Upper lobe of left lung (tissue), 6 donors: ENCODE measurements around the gene UNC119. TPM values are rescaled to one million over a fixed set of nuclear protein-coding genes. Genes with fewer than 3 reads are reported as not detected.

Source experiments
- ATAC-seq, 2 donors: fragments of 200-7000 bp; cut with Tn5 transposase; one replicate each; pipeline ENCODE4 v1.9.1; 2022; ENCODE audit warnings: mild to moderate bottlenecking in 2 of 2, moderate library complexity in 2 of 2; ENCODE audit not compliant: low FRiP score in 2 of 2
- DNase-seq, 2 donors: peaks; one replicate each; pipeline ENCODE4 v3.0.0-alpha.2; 2019 to 2020
- H3K27ac ChIP-seq, 4 donors: fragments of 200-600 bp; sonication (generic); one replicate each; pipeline ENCODE4 v1.5.1; 2016 to 2019
- H3K27me3 ChIP-seq, 4 donors: fragments of 200-600 bp; sonication (generic); one replicate each; pipeline ENCODE4 v1.5.1; 2017 to 2019
- H3K36me3 ChIP-seq, 4 donors: fragments of 200-600 bp; sonication (generic); one replicate each; pipeline ENCODE4 v1.5.1; 2016 to 2019
- H3K4me1 ChIP-seq, 4 donors: fragments of 200-600 bp; sonication (generic); one replicate each; pipeline ENCODE4 v1.5.1; 2018 to 2019
- H3K4me3 ChIP-seq, 4 donors: fragments of 200-600 bp; sonication (generic); one replicate each; pipeline ENCODE4 v1.5.1; 2017 to 2019; ENCODE audit warnings: mild to moderate bottlenecking in 2 of 4, moderate library complexity in 1 of 4
- H3K9me3 ChIP-seq, 4 donors: fragments of 200-600 bp; sonication (generic); one replicate each; pipeline ENCODE4 v1.5.1; 2018 to 2019
- EP300 ChIP-seq, 4 donors: sonication (generic); formaldehyde crosslinking; IDR thresholded peaks; one replicate each; pipeline ENCODE4 v1.5.1; 2017; ENCODE audit warnings: antibody characterized with exemption in 4 of 4, control low read depth in 2 of 4
- POLR2A ChIP-seq, 4 donors: fragments of 450-650 bp; IDR thresholded peaks; one replicate each; pipeline ENCODE4 v1.5.1; 2016 to 2017; ENCODE audit warnings: antibody characterized with exemption in 4 of 4, mild to moderate bottlenecking in 2 of 4
- POLR2AphosphoS5 ChIP-seq, 2 donors: sonication (generic); formaldehyde crosslinking; IDR thresholded peaks; one replicate each; pipeline ENCODE4 v1.5.1; 2017; ENCODE audit warnings: antibody characterized with exemption in 2 of 2
- WGBS, 2 donors: methylation state at CpG; one replicate each; pipeline ENCODE4 v1.1.5; 2017 to 2018; 5-methylcytosine and 5-hydroxymethylcytosine counted together
- total RNA-seq, 6 donors: library from RNA; depleted of rRNA in 4 of 6; stranded (reverse); fragments of >200 nt in 4 of 6; gene quantifications; one replicate each; pipeline versions ENCODE4 v1.1.0 to v1.2.1, GENCODE V29; 2016 to 2021
- TF ChIP-seq, protein P1 (sequence below), 6 experiments: fragments of 450-650 bp in 4 of 6; fragments of 200-600 bp in 2 of 6; sonication (generic) in 2 of 6; IDR thresholded peaks; one replicate each; pipeline ENCODE4 v1.5.1; 2016 to 2019; ENCODE audit warnings: antibody characterized with exemption in 6 of 6
- donor health status: DM: no; HTN: no; CAD: no; lungs with moderate emphysema.
- donor health status: DM: no; HTN: yes; CAD: no; lungs with severe emphysema.

Gene UNC119
- total RNA-seq, 6 donors from 2014 or later, result 17.0 to 43.0 (median 25.6) TPM

DNA sequence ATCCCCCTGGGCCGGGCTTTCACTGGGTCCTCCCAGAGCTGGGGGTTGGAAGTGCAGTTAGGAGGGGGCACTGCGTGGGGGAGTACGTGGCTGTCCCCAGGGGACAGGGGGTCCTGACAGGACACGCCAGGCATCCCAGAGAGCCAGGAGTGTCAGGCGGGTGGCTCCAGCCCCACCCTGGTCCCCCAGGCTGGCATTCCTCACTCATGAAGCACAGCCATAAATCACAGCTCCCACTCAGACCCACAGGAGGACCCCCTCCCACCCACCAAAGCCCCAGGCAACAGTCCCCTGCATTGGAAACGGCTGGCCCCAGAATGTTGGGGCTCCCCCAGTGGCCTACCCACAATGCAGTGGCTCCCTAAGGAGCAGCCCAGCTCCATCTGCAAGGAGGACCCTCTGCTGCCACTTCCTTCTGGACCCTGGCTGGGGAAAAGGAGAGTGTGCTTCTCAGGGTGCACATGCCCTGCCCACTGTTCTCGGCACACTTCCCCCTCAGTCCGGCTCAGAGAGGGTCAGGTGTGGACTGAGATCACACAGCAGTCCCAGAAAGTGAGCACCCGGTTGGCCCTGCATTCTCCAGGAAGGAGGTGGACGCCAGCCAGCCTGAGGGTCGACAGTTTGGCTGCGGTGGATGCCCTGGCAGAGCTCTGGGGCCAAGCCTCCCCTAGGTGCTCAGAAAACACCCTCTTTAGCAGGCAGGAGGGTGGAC, 53.6 kb downstream of the UNC119 start:
- H3K9me3 ChIP-seq, result no peaks in the 10 kb centered on the region
- no peak overlapping the region for H3K27ac ChIP-seq
- no peak overlapping the region for H3K4me3 ChIP-seq
- no peak for DNase-seq
- TF ChIP-seq POLR2A (IDR thresholded peaks at IDR 0.05), result no peak
- no peak for TF ChIP-seq POLR2AphosphoS5 (IDR thresholded peaks at IDR 0.05)
- no peak for TF ChIP-seq EP300 (IDR thresholded peaks at IDR 0.05)
- TF ChIP-seq, protein P1, sequence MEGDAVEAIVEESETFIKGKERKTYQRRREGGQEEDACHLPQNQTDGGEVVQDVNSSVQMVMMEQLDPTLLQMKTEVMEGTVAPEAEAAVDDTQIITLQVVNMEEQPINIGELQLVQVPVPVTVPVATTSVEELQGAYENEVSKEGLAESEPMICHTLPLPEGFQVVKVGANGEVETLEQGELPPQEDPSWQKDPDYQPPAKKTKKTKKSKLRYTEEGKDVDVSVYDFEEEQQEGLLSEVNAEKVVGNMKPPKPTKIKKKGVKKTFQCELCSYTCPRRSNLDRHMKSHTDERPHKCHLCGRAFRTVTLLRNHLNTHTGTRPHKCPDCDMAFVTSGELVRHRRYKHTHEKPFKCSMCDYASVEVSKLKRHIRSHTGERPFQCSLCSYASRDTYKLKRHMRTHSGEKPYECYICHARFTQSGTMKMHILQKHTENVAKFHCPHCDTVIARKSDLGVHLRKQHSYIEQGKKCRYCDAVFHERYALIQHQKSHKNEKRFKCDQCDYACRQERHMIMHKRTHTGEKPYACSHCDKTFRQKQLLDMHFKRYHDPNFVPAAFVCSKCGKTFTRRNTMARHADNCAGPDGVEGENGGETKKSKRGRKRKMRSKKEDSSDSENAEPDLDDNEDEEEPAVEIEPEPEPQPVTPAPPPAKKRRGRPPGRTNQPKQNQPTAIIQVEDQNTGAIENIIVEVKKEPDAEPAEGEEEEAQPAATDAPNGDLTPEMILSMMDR (IDR thresholded peaks at IDR 0.05), result no peak
- no peaks in the 10 kb centered on the region for H3K27me3 ChIP-seq
- ATAC-seq, result no peak
- H3K4me1 ChIP-seq, result peaks cover 0 to 9% (median 8%) of the 10 kb centered on the region in 4 donors
- 51 to 55% methylated on average over 7 to 11 of the region's 12 CpGs for WGBS, 2 donors
- no peaks in the 10 kb centered on the region for H3K36me3 ChIP-seq

DNA sequence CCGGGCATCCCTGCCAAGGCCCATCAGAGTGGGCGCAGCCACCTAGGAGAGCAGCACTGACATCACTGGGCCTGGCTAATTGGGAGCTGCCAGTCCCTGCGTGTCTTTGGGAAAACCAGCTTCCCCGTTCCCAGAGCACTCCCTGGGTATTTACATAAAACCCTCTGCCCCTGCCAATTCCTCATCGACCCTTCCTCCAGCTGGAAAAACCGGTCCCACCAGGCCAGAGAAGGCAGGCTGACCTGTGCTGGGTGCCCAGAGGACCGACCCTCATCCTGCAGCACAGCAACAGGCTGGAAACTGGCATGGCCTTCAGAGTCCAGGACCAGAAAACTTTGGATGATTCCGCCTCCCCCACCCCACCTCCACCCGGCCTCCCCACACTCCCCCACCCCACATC, 54.5 kb downstream of the UNC119 start:
- Histone ChIP-seq H3K4me3 (no peak overlapping the region), H3K27me3 (no peaks in the 10 kb centered on the region), H3K4me1 (peaks cover 0 to 9% (median 8%) of the 10 kb centered on the region in 4 donors), H3K36me3 (no peaks in the 10 kb centered on the region), H3K9me3 (no peaks in the 10 kb centered on the region), H3K27ac (no peak overlapping the region)
- DNase-seq, result peak in 1 of 2 donors; percentile 54
- WGBS, 2 donors, result 49 to 60% methylated on average over 1 to 9 of the region's 9 CpGs
- TF ChIP-seq, protein P1 (IDR thresholded peaks at IDR 0.05), result no peak
- TF ChIP-seq EP300 (IDR thresholded peaks at IDR 0.05) (no peak), POLR2A (IDR thresholded peaks at IDR 0.05) (no peak), POLR2AphosphoS5 (IDR thresholded peaks at IDR 0.05) (no peak)
- ATAC-seq, result no peak

Other genes with a start within 250 kb of the UNC119 start
- gene TMEM97, start 233.4 kb downstream of the UNC119 start, total RNA-seq, result 10 to 100 TPM; 19.8 to 47.9 (median 37.6) TPM
- gene IFT20, start 217.2 kb downstream of the UNC119 start, total RNA-seq, result 10 to 100 TPM; 28.6 to 60.8 (median 44.3) TPM
- gene TNFAIP1, start 216.9 kb downstream of the UNC119 start, total RNA-seq, result 10 to 100 TPM; 27.2 to 74.3 (median 46.4) TPM
- 10 to 100 TPM; 50.3 to 74.5 (median 60.0) TPM for gene POLDIP2, start 195.1 kb downstream of the UNC119 start, total RNA-seq
- not detected for gene SEBOX, start 187.4 kb downstream of the UNC119 start, total RNA-seq
- gene VTN, start 182.3 kb downstream of the UNC119 start, total RNA-seq, result 1 to 10 TPM in 4 of 6 donors, under 1 TPM in 1, not detected in 1; 0.67 to 6.4 (median 2.3) TPM
- gene SARM1, start 180.9 kb downstream of the UNC119 start, total RNA-seq, result 10 to 100 TPM; 10.3 to 33.5 (median 13.9) TPM
- gene SLC46A1, start 146.4 kb downstream of the UNC119 start, total RNA-seq, result 10 to 100 TPM; 15.0 to 44.0 (median 19.8) TPM
- gene SLC13A2, start 79.0 kb downstream of the UNC119 start, total RNA-seq, result under 1 TPM in 3 of 6 donors, not detected in 3; 0.10 to 0.61 (median 0.14) TPM
- gene FOXN1, start 46.3 kb downstream of the UNC119 start, total RNA-seq, result under 1 TPM in 2 of 6 donors, not detected in 4; 0.07 to 0.54 TPM
- gene PIGS, start 18.9 kb upstream of the UNC119 start, total RNA-seq, result 10 to 100 TPM; 36.7 to 69.6 (median 58.1) TPM
- gene ALDOC, start 24.3 kb upstream of the UNC119 start, total RNA-seq, result 10 to 100 TPM in 5 of 6 donors, 1 to 10 TPM in 1; 6.3 to 19.2 (median 14.2) TPM
- 10 to 100 TPM in 1 of 6 donors, 1 to 10 TPM in 5; 4.4 to 34.6 (median 7.4) TPM for gene SPAG5, start 46.4 kb upstream of the UNC119 start, total RNA-seq
- 10 to 100 TPM in 3 of 6 donors, 1 to 10 TPM in 3; 7.9 to 49.2 (median 11.7) TPM for gene RSKR, start 61.6 kb upstream of the UNC119 start, total RNA-seq
- gene BLTP2, start 92.5 kb upstream of the UNC119 start, total RNA-seq, result 100 to 1,000 TPM in 5 of 6 donors, 10 to 100 TPM in 1; 98.1 to 250 (median 131) TPM
- gene SDF2, start 109.3 kb upstream of the UNC119 start, total RNA-seq, result 10 to 100 TPM; 43.2 to 91.1 (median 52.5) TPM
- 100 to 1,000 TPM in 1 of 6 donors, 10 to 100 TPM in 5; 57.3 to 128 (median 71.5) TPM for gene SUPT6H, start 109.6 kb upstream of the UNC119 start, total RNA-seq
- 10 to 100 TPM in 2 of 6 donors, 1 to 10 TPM in 4; 1.2 to 11.5 (median 3.4) TPM for gene PROCA1, start 159.3 kb upstream of the UNC119 start, total RNA-seq
- gene RAB34, start 165.2 kb upstream of the UNC119 start, total RNA-seq, result 100 to 1,000 TPM in 2 of 6 donors, 10 to 100 TPM in 4; 69.5 to 123 (median 85.5) TPM
- gene RPL23A, start 167.4 kb upstream of the UNC119 start, total RNA-seq, result 1,000 to 10,000 TPM in 2 of 6 donors, 100 to 1,000 TPM in 4; 206 to 1,142 (median 416) TPM
- gene TLCD1, start 173.6 kb upstream of the UNC119 start, total RNA-seq, result 10 to 100 TPM in 3 of 6 donors, 1 to 10 TPM in 3; 4.1 to 25.8 (median 14.1) TPM
- 10 to 100 TPM in 3 of 6 donors, 1 to 10 TPM in 3; 3.5 to 34.6 (median 13.0) TPM for gene NEK8, start 176.2 kb upstream of the UNC119 start, total RNA-seq
- 10 to 100 TPM; 34.8 to 84.9 (median 64.1) TPM for gene TRAF4, start 191.4 kb upstream of the UNC119 start, total RNA-seq